Panc1 (cell line): ENCODE measurements around the gene C20orf141. TPM values are rescaled to one million over a fixed set of nuclear protein-coding genes. Genes with fewer than 3 reads are reported as not detected.

Source experiments
- ATAC-seq: fragments of 200-7000 bp; cut with Tn5 transposase; 2 replicates; pipeline ENCODE4 v1.9.1; 2020; ENCODE audit warnings: mild to moderate bottlenecking, moderate library complexity
- BruUV-seq: library from RNA; stranded (reverse); fragments of 400-500 nt; replicated peaks from 2 replicates; lab custom pipeline; 2021; lab: Mats Ljungman, UMichigan
- CTCF ChIA-PET: fragments of 300-600 bp; sonication (Branson Sonifier 250); formaldehyde crosslinking; loops from one replicate; lab custom pipeline; 2022; ENCODE audit warnings: antibody characterized with exemption; lab: Charles Lee
- POLR2A ChIA-PET: fragments of 300-600 bp; sonication (Branson Sonifier 250); formaldehyde crosslinking; loops from one replicate; lab custom pipeline; 2022; ENCODE audit warnings: antibody characterized with exemption; lab: Charles Lee
- DNase-seq: peaks from one replicate; pipeline ENCODE4 v3.0.0-alpha.2; 2010; ENCODE audit warnings: low read depth, low spot score
- H3K27ac ChIP-seq: 2 replicates; pipeline ENCODE4 v1.5.1; 2011; ENCODE audit warnings: mild to moderate bottlenecking, low read length, inconsistent platforms
- H3K27me3 ChIP-seq: fragments of 200-500 bp; sonication (Bioruptor generic); 2 replicates; pipeline ENCODE4 v1.6.0; 2014; ENCODE audit warnings: low read length, inconsistent platforms; ENCODE audit not compliant: control insufficient read depth, insufficient read depth
- H3K36me3 ChIP-seq: fragments of 200-500 bp; sonication (Bioruptor generic); 2 replicates; pipeline ENCODE4 v1.5.1; 2014; ENCODE audit warnings: inconsistent platforms, mild to moderate bottlenecking, low read length, moderate library complexity; ENCODE audit not compliant: control insufficient read depth, insufficient read depth
- H3K4me1 ChIP-seq: 2 replicates; pipeline ENCODE4 v1.5.1; 2011; ENCODE audit warnings: inconsistent platforms, mild to moderate bottlenecking, low read length, moderate library complexity; ENCODE audit not compliant: control insufficient read depth, insufficient read depth
- H3K4me3 ChIP-seq, 2 experiments: 2 replicates each; pipeline ENCODE4 v1.5.1; 2011 to 2012; ENCODE audit warnings: low read depth in 2 of 2, low read length in 2 of 2, mild to moderate bottlenecking in 2 of 2, inconsistent platforms in 1 of 2, moderate library complexity in 1 of 2
- H3K9me3 ChIP-seq: fragments of 200-500 bp; sonication (Bioruptor generic); 2 replicates; pipeline ENCODE4 v1.5.1; 2014; ENCODE audit warnings: low read depth, mild to moderate bottlenecking, inconsistent platforms, low read length, moderate library complexity; ENCODE audit not compliant: control insufficient read depth, insufficient read depth
- POLR2AphosphoS5 ChIP-seq: IDR thresholded peaks from 2 replicates; pipeline ENCODE4 v1.6.1; 2012; ENCODE audit warnings: mild to moderate bottlenecking, low read depth, low read length, moderate library complexity
- SIN3A ChIP-seq: IDR thresholded peaks from 2 replicates; pipeline ENCODE4 v1.6.1; 2012; ENCODE audit warnings: low read depth, mild to moderate bottlenecking, low read length, moderate library complexity, borderline replicate concordance; ENCODE audit not compliant: insufficient read depth
- TCF7L2 ChIP-seq: IDR thresholded peaks from 2 replicates; pipeline ENCODE4 v1.6.1; 2011; ENCODE audit warnings: mild to moderate bottlenecking, low read depth, low read length, inconsistent platforms
- in situ Hi-C: cut with HindIII; loops from 2 replicates; pipeline ENCODE4 v1.10.0; 2016; ENCODE audit warnings: low sequenced_read_pairs, low pct_unique_long_range_greater_than_20kb
- intact Hi-C: fragments of 100-400 bp; cut with micrococcal nuclease; formaldehyde crosslinking; loops from one replicate; pipeline ENCODE4 v1.10.0; 2022; ENCODE audit not compliant: unreplicated experiment
- total RNA-seq: library from RNA; stranded (reverse); gene quantifications from one replicate; pipeline ENCODE4 v1.2.1, GENCODE V29; 2021; ENCODE audit not compliant: unreplicated experiment
- TF ChIP-seq, protein P1 (sequence below): fragments of 450-650 bp; IDR thresholded peaks from 2 replicates; pipeline ENCODE4 v1.5.1; 2017; ENCODE audit warnings: mild to moderate bottlenecking
- TF ChIP-seq, protein P2 (sequence below), 2 experiments: IDR thresholded peaks; 2 replicates each; pipeline ENCODE4 v1.6.1; 2011 to 2012; ENCODE audit warnings: low read depth in 2 of 2, control low read depth in 1 of 2, low read length in 1 of 2, mild to moderate bottlenecking in 1 of 2, moderate library complexity in 1 of 2; ENCODE audit not compliant: insufficient read depth in 1 of 2

The C20orf141 gene
- total RNA-seq, 1 experiment from 2014 or later, result not detected

DNA sequence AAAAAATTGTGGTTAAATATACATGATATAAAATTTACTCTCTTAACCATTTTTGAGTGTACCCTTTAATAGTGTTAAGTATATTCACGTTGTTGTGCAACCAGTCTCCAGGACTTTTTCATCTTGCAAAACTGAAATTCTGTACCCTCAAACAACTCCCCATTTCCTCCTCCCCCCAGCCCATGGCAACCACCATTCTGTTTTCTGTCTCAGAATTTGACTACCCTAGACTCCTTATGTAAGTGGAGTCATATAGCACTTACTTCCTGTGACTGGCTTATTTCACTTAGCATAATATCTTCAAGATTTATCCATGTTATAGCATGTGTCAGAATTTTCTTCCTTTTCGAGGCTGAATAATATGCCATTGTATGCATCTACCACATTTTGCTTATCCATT is 30.8 kb downstream of the C20orf141 start:
- intact Hi-C loops (no loop called here), in situ Hi-C loops (no loop called here)
- DNase-seq (no peak), ATAC-seq (no peak)
- ChIA-PET CTCF (no interaction called here), POLR2A (no interaction called here)
- H3K4me1 ChIP-seq, result no peaks in the 10 kb centered on the region
- H3K27ac ChIP-seq, result no peak overlapping the region
- no peak overlapping the region for H3K4me3 ChIP-seq
- H3K9me3 ChIP-seq, result no peaks in the 10 kb centered on the region
- no peaks in the 10 kb centered on the region for H3K36me3 ChIP-seq
- TF ChIP-seq POLR2AphosphoS5 (no peak), TCF7L2 (no peak)
- TF ChIP-seq, protein P1, sequence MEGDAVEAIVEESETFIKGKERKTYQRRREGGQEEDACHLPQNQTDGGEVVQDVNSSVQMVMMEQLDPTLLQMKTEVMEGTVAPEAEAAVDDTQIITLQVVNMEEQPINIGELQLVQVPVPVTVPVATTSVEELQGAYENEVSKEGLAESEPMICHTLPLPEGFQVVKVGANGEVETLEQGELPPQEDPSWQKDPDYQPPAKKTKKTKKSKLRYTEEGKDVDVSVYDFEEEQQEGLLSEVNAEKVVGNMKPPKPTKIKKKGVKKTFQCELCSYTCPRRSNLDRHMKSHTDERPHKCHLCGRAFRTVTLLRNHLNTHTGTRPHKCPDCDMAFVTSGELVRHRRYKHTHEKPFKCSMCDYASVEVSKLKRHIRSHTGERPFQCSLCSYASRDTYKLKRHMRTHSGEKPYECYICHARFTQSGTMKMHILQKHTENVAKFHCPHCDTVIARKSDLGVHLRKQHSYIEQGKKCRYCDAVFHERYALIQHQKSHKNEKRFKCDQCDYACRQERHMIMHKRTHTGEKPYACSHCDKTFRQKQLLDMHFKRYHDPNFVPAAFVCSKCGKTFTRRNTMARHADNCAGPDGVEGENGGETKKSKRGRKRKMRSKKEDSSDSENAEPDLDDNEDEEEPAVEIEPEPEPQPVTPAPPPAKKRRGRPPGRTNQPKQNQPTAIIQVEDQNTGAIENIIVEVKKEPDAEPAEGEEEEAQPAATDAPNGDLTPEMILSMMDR, result no peak
- BruUV-seq, result no TSS peak
- no peaks in the 10 kb centered on the region for H3K27me3 ChIP-seq

DNA sequence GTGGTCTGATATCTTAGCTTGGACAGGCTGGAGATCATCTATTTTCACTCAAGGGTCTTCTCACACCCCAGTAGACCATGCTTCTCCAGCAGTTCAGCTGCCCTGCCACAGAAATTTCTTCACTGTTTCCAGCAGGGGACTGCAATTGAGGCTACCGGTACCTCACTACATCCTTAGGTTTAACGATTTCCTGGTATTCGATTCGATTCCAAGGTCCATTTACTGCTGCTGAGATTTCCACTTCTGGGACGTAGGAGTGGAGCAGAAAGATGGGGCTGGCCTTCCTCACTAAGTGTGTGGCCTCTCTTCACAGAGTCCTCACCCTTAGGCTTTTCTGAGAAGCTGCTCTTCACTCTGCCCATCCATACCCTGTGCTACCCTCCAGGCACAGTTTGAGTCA is 31.9 kb downstream of the C20orf141 start:
- Histone ChIP-seq H3K4me3 (no peak overlapping the region), H3K27ac (no peak overlapping the region), H3K4me1 (no peaks in the 10 kb centered on the region), H3K36me3 (no peaks in the 10 kb centered on the region), H3K27me3 (no peaks in the 10 kb centered on the region), H3K9me3 (no peaks in the 10 kb centered on the region)
- BruUV-seq, result no TSS peak
- ATAC-seq (no peak), DNase-seq (no peak)
- no peak for TF ChIP-seq POLR2AphosphoS5
- TF ChIP-seq SIN3A, result no peak
- no peak for TF ChIP-seq TCF7L2
- TF ChIP-seq, protein P1, result no peak
- TF ChIP-seq, protein P2, sequence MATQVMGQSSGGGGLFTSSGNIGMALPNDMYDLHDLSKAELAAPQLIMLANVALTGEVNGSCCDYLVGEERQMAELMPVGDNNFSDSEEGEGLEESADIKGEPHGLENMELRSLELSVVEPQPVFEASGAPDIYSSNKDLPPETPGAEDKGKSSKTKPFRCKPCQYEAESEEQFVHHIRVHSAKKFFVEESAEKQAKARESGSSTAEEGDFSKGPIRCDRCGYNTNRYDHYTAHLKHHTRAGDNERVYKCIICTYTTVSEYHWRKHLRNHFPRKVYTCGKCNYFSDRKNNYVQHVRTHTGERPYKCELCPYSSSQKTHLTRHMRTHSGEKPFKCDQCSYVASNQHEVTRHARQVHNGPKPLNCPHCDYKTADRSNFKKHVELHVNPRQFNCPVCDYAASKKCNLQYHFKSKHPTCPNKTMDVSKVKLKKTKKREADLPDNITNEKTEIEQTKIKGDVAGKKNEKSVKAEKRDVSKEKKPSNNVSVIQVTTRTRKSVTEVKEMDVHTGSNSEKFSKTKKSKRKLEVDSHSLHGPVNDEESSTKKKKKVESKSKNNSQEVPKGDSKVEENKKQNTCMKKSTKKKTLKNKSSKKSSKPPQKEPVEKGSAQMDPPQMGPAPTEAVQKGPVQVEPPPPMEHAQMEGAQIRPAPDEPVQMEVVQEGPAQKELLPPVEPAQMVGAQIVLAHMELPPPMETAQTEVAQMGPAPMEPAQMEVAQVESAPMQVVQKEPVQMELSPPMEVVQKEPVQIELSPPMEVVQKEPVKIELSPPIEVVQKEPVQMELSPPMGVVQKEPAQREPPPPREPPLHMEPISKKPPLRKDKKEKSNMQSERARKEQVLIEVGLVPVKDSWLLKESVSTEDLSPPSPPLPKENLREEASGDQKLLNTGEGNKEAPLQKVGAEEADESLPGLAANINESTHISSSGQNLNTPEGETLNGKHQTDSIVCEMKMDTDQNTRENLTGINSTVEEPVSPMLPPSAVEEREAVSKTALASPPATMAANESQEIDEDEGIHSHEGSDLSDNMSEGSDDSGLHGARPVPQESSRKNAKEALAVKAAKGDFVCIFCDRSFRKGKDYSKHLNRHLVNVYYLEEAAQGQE (IDR thresholded peaks at IDR 0.05; ENCODE audit: insufficient read depth in 1 of 2, low read depth in 2 of 2, low read length in 1 of 2), result no peak
- ChIA-PET CTCF (no interaction called here), POLR2A (no interaction called here)
- intact Hi-C loops (no loop called here), in situ Hi-C loops (no loop called here)

DNA sequence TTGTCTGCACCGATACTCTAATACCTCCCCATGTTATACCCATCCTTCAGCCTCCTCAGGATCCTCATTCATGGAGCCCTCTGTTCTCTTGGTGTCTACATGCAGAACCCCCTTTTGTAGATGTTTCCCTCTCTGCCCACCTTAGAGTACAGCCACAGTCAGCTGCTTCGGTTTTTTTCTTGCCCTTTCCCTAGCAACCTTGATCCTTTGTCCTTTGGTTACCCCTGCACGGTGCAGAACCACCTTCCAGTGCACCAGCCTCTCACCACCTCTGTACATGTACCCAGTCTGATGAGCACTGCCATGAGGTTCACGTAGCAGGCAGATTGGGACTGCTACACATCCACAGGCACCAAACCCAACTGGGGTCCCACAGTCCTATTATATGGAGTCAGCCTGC is 33.0 kb downstream of the C20orf141 start:
- no peak overlapping the region for H3K4me3 ChIP-seq
- no peaks in the 10 kb centered on the region for H3K4me1 ChIP-seq
- intact Hi-C loops, result no loop called here
- ATAC-seq (no peak), DNase-seq (no peak)
- BruUV-seq, result no TSS peak
- H3K9me3 ChIP-seq, result no peaks in the 10 kb centered on the region
- in situ Hi-C loops, result no loop called here
- H3K36me3 ChIP-seq, result no peaks in the 10 kb centered on the region
- no peaks in the 10 kb centered on the region for H3K27me3 ChIP-seq
- CTCF ChIA-PET, result no interaction called here
- POLR2A ChIA-PET, result no interaction called here
- no peak overlapping the region for H3K27ac ChIP-seq
- TF ChIP-seq, protein P2 (IDR thresholded peaks at IDR 0.05; ENCODE audit: insufficient read depth in 1 of 2, low read depth in 2 of 2, low read length in 1 of 2), result no peak
- TF ChIP-seq TCF7L2 (no peak), SIN3A (no peak), POLR2AphosphoS5 (no peak)
- TF ChIP-seq, protein P1, result no peak
